Measurements from ENCODE around the gene SLC9A9.

- TF ChIP-seq NR2F1 (conservative IDR thresholded peaks at IDR 0.05): no peak
- no peak for TF ChIP-seq KDM1A (IDR thresholded peaks at IDR 0.05; ENCODE audit: borderline replicate concordance)
- no peak for TF ChIP-seq SMC3 (IDR thresholded peaks at IDR 0.05; ENCODE audit: borderline replicate concordance, low read length)
- TF ChIP-seq SPI1 (IDR thresholded peaks at IDR 0.05; ENCODE audit: borderline replicate concordance, insufficient read depth, low read depth, low read length): no peak
- TF ChIP-seq MTA3 (IDR thresholded peaks at IDR 0.05; ENCODE audit: borderline replicate concordance, low read length): no peak
- no peak for TF ChIP-seq CTCF (IDR thresholded peaks at IDR 0.05 in 2 of 3, conservative IDR thresholded peaks at IDR 0.05 in 1 of 3; ENCODE audit: control insufficient read depth in 2 of 3, extremely low read depth in 1 of 3, insufficient read depth in 1 of 3, low read depth in 3 of 3, low read length in 3 of 3)
- no peak for TF ChIP-seq POLR2AphosphoS5 (IDR thresholded peaks at IDR 0.05; ENCODE audit: low read length)
Measured at GRCh38 chr3:143538577-143538981, 309.7 kb downstream of the SLC9A9 start.
